ENCODE measurements around the gene RGS17.
A peak's percentile ranks its signal among the peaks of the same experiment; 100 is the strongest.
"Not testable (repeated sequence)": the region's sequence is repeated elsewhere in the genome, so short reads cannot be mapped to it uniquely, and the experiment has no call there.

The RGS17 gene

GRCh38 chr6:153028286-153028685 lies 102.8 kb downstream of the RGS17 start:
- no peak for DNase-seq

DNA sequence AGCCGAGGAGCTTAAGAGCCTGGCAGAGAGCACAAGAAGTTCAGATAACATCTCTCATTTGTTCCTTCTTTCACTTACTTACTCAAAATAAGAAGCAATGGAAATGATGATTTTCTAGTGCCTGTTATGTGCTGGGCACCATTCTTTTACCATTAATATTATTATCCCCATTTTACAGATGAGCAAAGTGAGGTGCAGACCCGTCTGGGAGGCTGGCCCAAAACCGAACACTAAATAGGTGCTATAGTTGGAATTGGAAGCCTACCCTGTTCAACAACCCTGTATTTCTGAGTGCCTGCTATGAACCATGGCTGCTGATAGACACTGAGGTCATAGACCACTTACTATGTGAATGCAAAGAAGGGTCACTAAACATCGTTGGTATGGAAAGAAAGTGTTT lies 103.6 kb downstream of the RGS17 start:
- no peak for DNase-seq

DNA sequence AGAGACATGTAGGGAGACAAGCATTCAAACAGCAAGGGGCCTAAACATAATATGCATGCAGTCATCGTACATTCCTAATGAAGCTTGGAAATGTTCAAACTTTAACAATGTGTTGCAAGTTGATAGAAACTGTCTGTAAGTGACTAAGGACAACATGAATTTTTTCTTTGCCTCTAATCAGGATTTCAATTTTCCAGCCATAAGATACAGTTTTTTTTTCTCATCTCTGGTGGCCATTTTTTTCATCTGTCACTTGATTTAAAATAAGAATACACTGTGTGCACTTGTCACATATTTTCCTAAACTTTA lies 106.4 kb downstream of the RGS17 start:
- no peak for DNase-seq

DNA sequence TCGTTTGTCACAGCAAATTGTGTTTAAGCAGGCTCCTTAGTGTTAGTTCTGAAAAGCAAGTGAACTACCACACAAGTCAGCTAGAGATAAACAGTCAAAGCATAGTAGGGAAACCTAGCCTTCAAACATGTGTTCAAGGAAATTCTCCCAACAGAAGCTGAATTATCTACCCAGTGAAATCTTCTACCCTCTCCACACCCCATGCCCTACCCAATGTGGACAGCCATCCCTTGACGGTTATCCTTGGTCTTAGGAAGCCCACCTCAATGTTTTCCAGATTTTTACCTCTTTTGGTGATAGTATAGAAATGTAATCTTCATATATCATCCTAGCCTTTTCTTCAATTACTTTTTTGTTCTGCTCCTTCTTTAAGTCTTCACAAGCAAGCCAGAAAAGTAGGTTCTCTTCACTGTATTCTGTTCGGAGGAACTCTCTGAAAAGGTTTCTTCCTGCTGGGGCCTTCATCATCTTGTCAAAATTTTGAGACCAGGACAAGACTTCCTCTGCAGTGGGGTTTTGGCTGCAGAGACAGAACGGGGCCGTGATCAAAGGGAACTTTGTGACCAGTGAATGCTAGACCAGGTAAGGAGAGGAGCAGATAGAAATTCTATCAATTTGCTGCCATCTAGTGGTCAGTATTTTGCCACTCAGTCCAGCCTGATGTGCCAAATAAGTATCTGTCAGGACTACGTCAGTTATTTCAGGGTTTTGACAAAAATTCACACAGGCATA lies 106.9 kb downstream of the RGS17 start:
- peak; percentile 36 for DNase-seq

DNA sequence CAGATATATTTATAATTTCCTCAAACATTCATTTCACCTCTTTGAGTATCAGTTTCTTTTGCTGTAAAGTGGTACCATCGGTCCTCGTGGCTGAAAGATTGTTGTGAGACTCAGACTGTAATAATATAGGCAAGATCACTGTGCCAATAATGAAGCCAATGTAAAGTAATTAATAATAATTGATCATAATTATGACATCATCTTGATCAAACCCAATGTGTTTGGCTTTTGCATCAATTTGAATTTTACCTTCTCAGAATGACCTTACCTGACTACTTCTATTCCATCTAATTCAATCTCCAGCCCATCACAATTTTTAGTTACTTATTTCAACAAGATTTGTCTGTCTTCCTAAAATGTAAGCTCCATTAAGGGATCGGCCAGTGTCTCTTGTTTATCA lies 112.7 kb downstream of the RGS17 start:
- no peak for DNase-seq

GRCh38 chr6:153016846-153017245 lies 114.2 kb downstream of the RGS17 start:
- no peak for DNase-seq

- no peak for DNase-seq
These were observed 115.9 kb downstream of the RGS17 start for GRCh38 chr6:153015094-153015640.

DNA sequence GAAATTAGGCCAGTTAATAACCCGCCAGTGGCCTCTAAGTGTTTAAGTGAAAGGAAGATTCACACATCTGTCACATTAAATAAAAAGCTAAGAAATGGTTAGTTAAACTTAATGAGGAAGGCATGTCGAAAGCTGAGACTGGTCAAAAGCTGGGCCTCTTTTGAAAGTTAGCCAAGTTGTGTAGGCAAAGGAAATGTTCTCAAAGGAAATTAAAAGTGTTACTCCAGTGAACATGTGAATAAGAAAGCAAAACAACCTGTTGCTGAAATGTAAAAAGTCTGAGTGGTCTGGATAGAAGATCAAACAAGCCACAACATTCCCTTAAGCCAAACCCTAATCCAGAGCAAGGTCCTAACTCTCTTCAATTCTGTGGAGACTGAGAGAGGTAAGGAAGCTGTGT lies 117.6 kb downstream of the RGS17 start:
- no peak for DNase-seq

GRCh38 chr6:153012856-153013255 lies 118.2 kb downstream of the RGS17 start:
- no peak for DNase-seq

DNA sequence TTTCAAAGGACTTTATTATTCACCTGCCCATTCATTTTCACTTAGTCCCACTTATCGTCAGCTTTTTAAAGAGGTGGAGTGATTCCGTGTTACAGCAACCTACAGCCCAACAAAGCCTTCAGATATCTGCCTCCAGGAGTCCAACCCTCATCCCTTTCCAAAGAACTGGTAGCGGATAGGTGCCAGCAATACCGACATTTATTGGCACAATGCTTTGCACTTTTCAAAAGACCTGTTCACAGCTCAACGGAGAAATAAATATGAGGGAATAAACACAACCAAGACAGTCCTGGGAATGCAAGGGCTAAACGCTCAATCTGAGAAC lies 127.8 kb downstream of the RGS17 start:
- no peak for DNase-seq

DNA sequence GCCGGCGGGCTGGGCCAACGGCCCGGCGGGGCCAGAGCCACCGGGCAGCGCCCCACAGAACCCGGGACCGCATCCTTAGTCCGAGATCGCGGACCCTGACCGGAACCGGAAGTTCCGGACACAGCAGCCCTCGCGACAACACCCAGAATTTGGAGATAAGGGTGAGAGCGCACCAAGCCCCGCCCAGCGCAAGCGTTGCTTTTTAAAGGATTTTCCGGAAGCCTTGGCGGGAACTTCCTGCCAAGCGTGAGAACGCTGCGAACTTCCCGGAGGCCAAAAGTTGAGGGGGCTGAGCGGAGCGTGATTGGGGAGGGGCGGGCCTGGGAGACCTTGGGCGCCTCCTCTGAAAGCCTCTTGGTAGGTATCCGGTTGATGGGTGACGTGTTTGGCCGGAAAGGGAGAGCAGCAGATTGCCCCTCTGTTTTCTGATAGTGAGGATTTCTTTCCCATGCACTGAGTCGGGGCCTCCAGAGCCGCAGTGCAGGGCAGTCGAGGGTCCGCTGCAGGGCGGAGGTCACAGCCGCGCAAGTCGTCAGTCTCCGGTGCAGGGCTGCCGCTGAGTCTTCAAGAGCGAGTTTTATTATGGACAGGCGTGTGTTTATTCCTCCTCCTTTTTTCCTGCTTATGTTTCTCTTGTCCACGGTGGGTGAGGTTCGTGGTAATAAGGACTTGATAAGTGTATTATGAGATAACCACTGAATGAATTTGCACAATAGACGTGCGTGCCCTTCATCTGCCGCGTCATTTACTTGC lies 128.3 kb downstream of the RGS17 start, which contains the start of gene MTRF1L:
MTRF1L (minus strand) TSS at position 97 of the 753 bp plus-strand sequence; CDS start at position 73, 24 bp downstream.
- peak; percentile 96 for DNase-seq

- peak; percentile 19 for DNase-seq
These were observed 129.1 kb downstream of the RGS17 start for GRCh38 chr6:153001767-153002612.

GRCh38 chr6:153000790-153001189 lies 130.3 kb downstream of the RGS17 start:
- DNase-seq = not testable (repeated sequence)

DNA sequence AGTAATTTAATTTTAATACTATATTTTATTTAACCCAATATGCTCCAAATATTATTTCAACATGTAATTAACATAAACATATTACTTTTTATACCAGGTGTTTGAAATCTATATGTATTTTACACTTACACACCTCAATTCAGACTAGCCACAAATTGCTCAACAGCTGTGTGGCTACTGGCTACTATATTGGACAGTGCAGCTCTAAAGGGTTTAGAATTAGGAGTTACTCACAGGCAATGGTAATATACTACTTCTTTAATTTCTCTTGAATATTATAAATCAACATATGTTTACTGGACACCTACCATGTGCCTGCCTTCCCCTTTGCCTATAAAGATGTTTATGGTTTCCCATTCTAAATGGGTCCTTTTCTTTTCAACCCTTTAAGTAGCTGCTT lies 130.8 kb downstream of the RGS17 start:
- DNase-seq = no peak

DNA sequence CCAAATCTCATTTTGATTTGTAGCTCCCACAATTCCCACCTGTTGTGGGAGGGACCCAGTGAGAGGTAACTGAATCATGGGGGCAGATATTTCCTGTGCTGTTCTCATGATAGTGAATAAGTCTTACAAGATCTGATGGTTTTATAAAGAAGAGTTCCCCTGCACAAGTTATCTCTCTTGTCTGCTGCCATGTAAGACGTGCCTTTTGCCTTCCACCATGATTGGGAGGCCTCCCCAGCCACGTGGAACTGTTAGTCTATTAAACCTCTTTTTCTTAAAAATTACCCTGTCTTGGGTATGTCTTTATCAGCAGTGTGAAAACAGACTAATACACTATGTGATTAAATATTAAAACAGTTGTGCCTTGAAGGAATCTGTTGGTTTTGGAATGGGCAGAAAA lies 131.5 kb downstream of the RGS17 start:
- not testable (repeated sequence) for DNase-seq

DNA sequence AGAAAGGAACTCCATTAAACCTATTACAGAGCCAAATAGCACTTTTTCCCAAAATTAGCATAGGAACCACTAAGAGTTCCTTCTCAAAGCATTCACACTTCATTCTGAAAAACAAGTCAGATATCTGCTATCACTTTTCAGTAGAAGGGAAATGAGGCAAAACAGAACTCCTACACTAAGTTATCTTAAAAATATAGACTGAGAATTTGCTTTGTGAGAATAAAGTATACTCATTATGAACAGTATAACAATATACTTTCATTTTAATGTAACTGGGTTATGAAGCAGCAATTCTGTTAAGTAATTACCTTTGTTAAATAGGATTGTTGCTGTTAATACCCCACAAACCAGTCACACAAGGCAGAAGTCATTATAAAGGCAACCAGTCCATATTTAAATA lies 137.2 kb downstream of the RGS17 start:
- DNase-seq = no peak

- DNase-seq = peak; percentile 33
These were observed 137.7 kb downstream of the RGS17 start for GRCh38 chr6:152993431-152993830.

DNA sequence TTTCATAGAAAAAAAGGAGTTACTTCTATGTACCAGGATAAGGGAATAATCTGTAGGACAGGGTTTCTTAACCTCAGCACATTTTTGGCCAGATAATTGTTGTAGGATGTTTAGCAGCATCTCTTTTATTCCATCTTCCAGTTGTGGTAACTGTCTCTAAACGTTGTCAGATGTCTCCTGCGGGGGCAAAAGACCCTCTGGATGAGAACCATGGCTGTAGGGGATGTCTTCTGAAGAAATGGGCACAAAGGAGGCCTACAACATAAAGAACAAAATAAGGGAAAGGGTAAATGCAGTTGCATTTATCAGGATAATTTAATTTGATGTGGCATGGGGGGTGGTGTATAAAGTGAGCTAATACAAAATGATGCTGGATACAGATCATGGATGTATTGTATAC lies 144.1 kb downstream of the RGS17 start:
- DNase-seq = no peak

DNA sequence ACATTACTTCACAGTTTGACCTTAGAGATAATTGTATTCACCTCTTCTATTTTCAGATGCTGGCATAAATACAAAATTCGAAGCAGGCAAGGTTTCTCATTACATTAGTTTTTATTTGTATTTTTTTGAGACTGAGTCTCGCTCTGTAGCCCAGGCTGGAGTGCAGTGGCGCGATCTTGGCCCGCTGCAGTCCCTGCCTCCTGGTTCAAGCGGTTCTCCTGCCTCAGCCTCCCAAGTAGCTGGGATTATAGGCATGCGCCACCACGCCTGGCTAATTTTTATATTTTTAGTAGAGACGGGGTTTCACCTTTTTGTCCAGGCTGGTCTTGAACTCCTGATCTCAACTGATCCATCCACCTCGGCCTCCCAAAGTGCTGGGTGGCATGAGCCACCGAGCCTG lies 145.8 kb downstream of the RGS17 start:
- not testable (repeated sequence) for DNase-seq

GRCh38 chr6:152984513-152984872 lies 146.6 kb downstream of the RGS17 start:
- DNase-seq = no peak

DNA sequence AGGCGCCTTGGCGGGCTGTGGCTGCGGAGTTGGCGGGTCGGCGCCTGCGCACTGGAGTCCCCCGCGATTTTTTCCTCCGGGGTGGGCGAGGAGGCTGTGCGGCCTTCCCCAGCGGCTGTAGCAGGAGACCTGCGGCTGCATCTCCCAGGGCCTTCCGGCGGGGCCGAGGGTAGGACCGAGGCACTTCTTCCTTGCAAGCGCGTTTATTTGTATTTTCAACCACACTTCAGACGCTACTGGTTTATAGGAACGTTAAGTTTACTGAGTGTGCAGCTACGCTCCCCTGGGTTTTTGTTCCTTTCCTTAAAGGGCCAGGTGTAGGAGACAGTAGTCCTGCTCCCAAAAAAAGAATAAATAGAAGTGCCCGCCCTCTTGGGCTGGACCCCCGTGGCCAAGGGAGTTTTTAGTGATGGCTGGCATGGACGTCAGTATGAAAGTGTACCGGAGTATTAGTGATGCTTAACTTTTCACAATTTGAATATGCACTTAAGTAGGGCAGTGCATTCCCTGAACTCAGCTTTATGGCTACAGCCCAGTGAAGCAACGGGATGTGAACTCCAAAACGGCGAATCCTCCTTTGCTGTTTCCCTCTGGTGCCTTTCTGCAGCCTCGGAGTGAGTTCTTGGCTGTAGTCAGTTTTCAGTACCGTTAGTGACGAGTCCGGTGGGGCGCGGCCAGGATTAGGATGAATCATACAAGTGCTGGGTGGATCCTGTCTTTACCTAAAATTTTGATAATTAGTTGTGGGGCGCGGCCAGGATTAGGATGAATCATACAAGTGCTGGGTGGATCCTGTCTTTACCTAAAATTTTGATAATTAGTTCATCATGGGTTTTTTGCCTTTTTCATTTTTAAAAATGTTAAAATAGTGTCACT lies 147.2 kb downstream of the RGS17 start:
- DNase-seq = peak; percentile 77

DNA sequence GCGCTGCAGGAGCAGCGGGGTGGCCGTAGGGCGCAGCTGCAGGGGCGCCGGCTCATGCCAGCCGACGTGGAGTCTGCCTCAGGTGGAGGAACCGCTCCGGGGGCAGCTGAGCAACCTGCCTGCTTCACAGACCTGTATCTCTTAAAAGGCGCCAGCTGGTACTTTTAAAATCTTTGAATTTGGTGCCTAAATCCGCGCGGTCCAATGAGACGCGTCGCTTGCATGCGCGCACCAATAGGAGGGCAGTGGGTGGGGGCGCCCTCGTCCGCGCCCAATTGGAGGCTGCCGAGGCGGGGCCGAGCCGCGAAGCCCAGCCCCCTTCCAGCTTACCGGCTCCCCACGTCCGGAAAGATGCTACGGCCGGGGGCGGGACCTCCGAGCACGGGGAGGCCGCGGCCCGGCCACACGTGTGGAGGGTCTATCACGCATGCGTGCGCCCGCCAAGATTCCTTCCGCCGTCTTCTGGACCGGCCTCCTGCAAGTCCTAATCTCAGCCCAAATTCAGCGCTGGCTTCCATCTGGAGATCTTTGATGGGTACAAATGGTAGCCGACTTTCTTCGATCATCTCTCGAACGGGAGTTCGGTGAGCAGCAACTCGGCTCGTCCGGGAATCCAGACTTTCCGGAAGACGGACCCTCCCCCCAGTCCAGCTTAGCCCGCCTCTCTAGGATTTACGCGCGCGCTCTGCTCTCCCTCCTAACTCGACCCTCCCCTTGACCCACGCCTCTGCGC lies 148.0 kb downstream of the RGS17 start, which contains the start of gene FBXO5:
FBXO5 (minus strand) TSS at position 138 of the 733 bp plus-strand sequence; CDS start at position 56, 82 bp downstream.
- peak; percentile 98 for DNase-seq

Data from HCEC 1CT (cell line).